GM21360 (cell line): ENCODE results near the gene CFD.
"Not testable (repeated sequence)": the region's sequence is repeated elsewhere in the genome, so short reads cannot be mapped to it uniquely, and the experiment has no call there.

Source experiments
- ATAC-seq: cut with Tn5 transposase; IDR thresholded peaks from one replicate; pipeline ENCODE4 v1.9.1; 2021; ENCODE audit warnings: mild to moderate bottlenecking, moderate library complexity; ENCODE audit not compliant: unreplicated experiment

CFD gene

GRCh38 chr19:887599-887998 lies 28.1 kb downstream of the CFD start:
- ATAC-seq, result no peak

GRCh38 chr19:888581-889385 lies 29.3 kb downstream of the CFD start:
- no peak for ATAC-seq

- ATAC-seq, result no peak
Measured at GRCh38 chr19:889662-890295, 30.3 kb downstream of the CFD start.

- no peak for ATAC-seq
Measured at GRCh38 chr19:890831-891230, 31.4 kb downstream of the CFD start.

GRCh38 chr19:891421-892200 lies 32.1 kb downstream of the CFD start:
- not testable (repeated sequence) for ATAC-seq

- ATAC-seq, result no peak
Measured at GRCh38 chr19:892243-892893, 32.9 kb downstream of the CFD start.

- ATAC-seq, result peak; percentile 73
Measured at GRCh38 chr19:892894-893689, 33.6 kb downstream of the CFD start, which contains the start of the genes MED16 and RNU6-9. TSS of gene MED16 (minus strand) at chr19:893187. CDS start at chr19:891131, 2,056 bp downstream. TSS of gene RNU6-9 (plus strand) at chr19:893484.

- ATAC-seq, result no peak
Measured at GRCh38 chr19:896434-896833, 37.0 kb downstream of the CFD start.

GRCh38 chr19:896999-897398 lies 37.5 kb downstream of the CFD start:
- ATAC-seq, result no peak

- ATAC-seq, result no peak
Measured at GRCh38 chr19:897442-898039, 38.1 kb downstream of the CFD start.

- ATAC-seq, result no peak
Measured at GRCh38 chr19:898663-899062, 39.2 kb downstream of the CFD start.

GRCh38 chr19:899336-900042 lies 40.0 kb downstream of the CFD start:
- ATAC-seq, result no peak

- no peak for ATAC-seq
Measured at GRCh38 chr19:900043-900301, 40.5 kb downstream of the CFD start.

GRCh38 chr19:900302-901111 lies 41.0 kb downstream of the CFD start:
- no peak for ATAC-seq

GRCh38 chr19:901216-902092 lies 42.0 kb downstream of the CFD start:
- ATAC-seq, result no peak

- no peak for ATAC-seq
Measured at GRCh38 chr19:902093-902370, 42.6 kb downstream of the CFD start.

- no peak for ATAC-seq
Measured at GRCh38 chr19:902446-903226, 43.2 kb downstream of the CFD start.
